Liver (tissue), 9 donors: ENCODE data around the gene GPR18. TPM values are rescaled to one million over a fixed set of nuclear protein-coding genes. Genes with fewer than 3 reads are reported as not detected.

Experiments used
- DNase-seq: peaks from one replicate; pipeline ENCODE4 v3.0.0-alpha.2; 2017; ENCODE audit warnings: low spot score
- H3K27ac ChIP-seq, 2 donors: one replicate each; pipeline ENCODE4 v1.7.0; 2013; ENCODE audit warnings: inconsistent platforms in 2 of 2, low read length in 2 of 2, control low read depth in 1 of 2, low read depth in 1 of 2, mild to moderate bottlenecking in 1 of 2
- H3K27me3 ChIP-seq, 4 donors: one replicate each; pipeline versions ENCODE4 v1.6.1 to v1.7.0; 2013; ENCODE audit warnings: low read length in 3 of 4, inconsistent platforms in 1 of 4, mild to moderate bottlenecking in 1 of 4, moderate library complexity in 1 of 4; ENCODE audit not compliant: control insufficient read depth in 4 of 4, insufficient read depth in 4 of 4
- H3K36me3 ChIP-seq, 4 donors: one replicate each; pipeline versions ENCODE4 v1.6.1 to v1.7.0; 2013; ENCODE audit warnings: low read length in 3 of 4, mild to moderate bottlenecking in 3 of 4, low read depth in 1 of 4, moderate library complexity in 1 of 4; ENCODE audit not compliant: control insufficient read depth in 4 of 4, insufficient read depth in 3 of 4
- H3K4me1 ChIP-seq, 4 donors: one replicate each; pipeline versions ENCODE4 v1.6.1 to v1.7.0; 2013; ENCODE audit warnings: low read length in 3 of 4, mild to moderate bottlenecking in 3 of 4, moderate library complexity in 1 of 4; ENCODE audit not compliant: control insufficient read depth in 4 of 4, insufficient read depth in 4 of 4
- H3K4me3 ChIP-seq, 3 donors: one replicate each; pipeline versions ENCODE4 v1.6.1 to v1.7.0; 2013; ENCODE audit warnings: low read length in 3 of 3, control low read depth in 1 of 3, low read depth in 1 of 3, mild to moderate bottlenecking in 1 of 3
- H3K9ac ChIP-seq, 2 donors: one replicate each; pipeline ENCODE4 v1.7.0; 2013; ENCODE audit warnings: low read length in 2 of 2, mild to moderate bottlenecking in 2 of 2, moderate library complexity in 2 of 2, control low read depth in 1 of 2, low read depth in 1 of 2
- H3K9me3 ChIP-seq, 4 donors: one replicate each; pipeline versions ENCODE4 v1.6.1 to v1.7.0; 2013; ENCODE audit warnings: low read length in 3 of 4; ENCODE audit not compliant: control insufficient read depth in 4 of 4
- ATF3 ChIP-seq: IDR thresholded peaks from 2 replicates; pipeline ENCODE4 v1.6.1; 2016; ENCODE audit warnings: antibody characterized with exemption
- FOXA2 ChIP-seq: IDR thresholded peaks from 2 replicates; pipeline ENCODE4 v1.6.1; 2016; ENCODE audit warnings: antibody characterized with exemption
- HNF4A ChIP-seq, 2 donors: conservative IDR thresholded peaks; 2 replicates each; pipeline ENCODE4 v1.6.1; 2016; ENCODE audit warnings: antibody characterized with exemption in 2 of 2, mild to moderate bottlenecking in 2 of 2
- HNF4G ChIP-seq: IDR thresholded peaks from 2 replicates; pipeline ENCODE4 v1.6.1; 2016; ENCODE audit warnings: antibody characterized with exemption
- JUND ChIP-seq, 2 donors: IDR thresholded peaks; 2 replicates each; pipeline ENCODE4 v1.6.1; 2016; ENCODE audit warnings: antibody characterized with exemption in 2 of 2
- NR2F2 ChIP-seq: IDR thresholded peaks from 2 replicates; pipeline ENCODE4 v1.6.1; 2016; ENCODE audit warnings: antibody characterized with exemption
- RAD21 ChIP-seq, 2 donors: IDR thresholded peaks; 2 replicates each; pipeline ENCODE4 v1.6.1; 2016; ENCODE audit warnings: antibody characterized with exemption in 2 of 2, mild to moderate bottlenecking in 2 of 2
- REST ChIP-seq: IDR thresholded peaks from 2 replicates; pipeline ENCODE4 v1.6.1; 2016; ENCODE audit warnings: antibody characterized with exemption, mild to moderate bottlenecking
- RXRA ChIP-seq, 2 donors: IDR thresholded peaks; 2 replicates each; pipeline ENCODE4 v1.6.1; 2017 to 2018; ENCODE audit warnings: antibody characterized with exemption in 2 of 2, mild to moderate bottlenecking in 1 of 2
- SP1 ChIP-seq: IDR thresholded peaks from 2 replicates; pipeline ENCODE4 v1.6.1; 2018; ENCODE audit warnings: antibody characterized with exemption, mild to moderate bottlenecking
- TAF1 ChIP-seq: conservative IDR thresholded peaks from 2 replicates; pipeline ENCODE4 v1.6.1; 2016; ENCODE audit warnings: antibody characterized with exemption, mild to moderate bottlenecking
- YY1 ChIP-seq: IDR thresholded peaks from 2 replicates; pipeline ENCODE4 v1.6.1; 2016; ENCODE audit warnings: antibody characterized with exemption, mild to moderate bottlenecking
- ZBTB33 ChIP-seq: IDR thresholded peaks from 2 replicates; pipeline ENCODE4 v1.6.1; 2016; ENCODE audit warnings: antibody characterized with exemption
- WGBS: extraction: QIAGEN DNeasy Blood & Tissue Kit; methylation state at CpG from one replicate; pipeline ENCODE4 v1.1.7; 2013; 5-methylcytosine and 5-hydroxymethylcytosine counted together
- polyA plus RNA-seq, 2 donors: library from polyadenylated mRNA; stranded (reverse) in 1 of 2; unstranded in 1 of 2; fragments of 200-250 nt in 1 of 2; fragments of >200 nt in 1 of 2; fragmentation: Nextera tagmentation in 1 of 2; extraction: Ambion mirVana in 1 of 2; gene quantifications; one replicate each; pipeline versions ENCODE4 v1.2.1 to v1.2.3, GENCODE V29; 2013 to 2015
- total RNA-seq, 2 donors: library from RNA; depleted of rRNA; stranded (reverse); fragments of >200 nt; gene quantifications; one replicate each; pipeline ENCODE4 v1.2.3, GENCODE V29; 2014
- donor health status: healthy.
- donor health status: healthy.
- donor health status: healthy.
- donor health status: healthy.
- donor health status: healthy.

The GPR18 gene
- total and polyA plus RNA-seq, 4 donors: 0.13 to 1.0 (median 0.41) TPM

GRCh38 chr13:99207511-99207910 is 50.7 kb downstream of the GPR18 start (continued):
- no peak for TF ChIP-seq REST

GRCh38 chr13:99206873-99207272 is 51.3 kb downstream of the GPR18 start:
- no peak for TF ChIP-seq FOXA2
- TF ChIP-seq HNF4G: no peak
- TF ChIP-seq NR2F2: no peak
- TF ChIP-seq ATF3: no peak
- no peak for TF ChIP-seq YY1
- TF ChIP-seq RXRA (IDR thresholded peaks at IDR 0.05): no peak
- no peak for TF ChIP-seq REST
- TF ChIP-seq SP1: no peak
- TF ChIP-seq RAD21 (IDR thresholded peaks at IDR 0.05): no peak
- TF ChIP-seq JUND (IDR thresholded peaks at IDR 0.05): no peak
- TF ChIP-seq TAF1: no peak
- TF ChIP-seq HNF4A (conservative IDR thresholded peaks at IDR 0.05): no peak
- no peak for TF ChIP-seq ZBTB33
- 94% methylated on average over 5 of the region's 5 CpGs for WGBS
- Histone ChIP-seq H3K4me1 (peaks cover 0 to 22% (median 14%) of the 10 kb centered on the region in 4 donors), H3K36me3 (peaks cover 0 to 7% (median 3%) of the 10 kb centered on the region in 4 donors), H3K27me3 (no peaks in the 10 kb centered on the region), H3K4me3 (no peak overlapping the region), H3K9me3 (no peaks in the 10 kb centered on the region), H3K27ac (no peak overlapping the region), H3K9ac (no peak overlapping the region)
- DNase-seq: no peak
